Stimulated activated memory B cell treated with anti-CD40 and anti-IgM and Interleukin-4, amounts not matched to agents 10 μg/mL and 1 μg/mL and 100 μg/mL, for 72 hours (primary cell): ENCODE measurements around the gene EZH1.
A peak's percentile ranks its signal among the peaks of the same experiment; 100 is the strongest.

Source experiments
- ATAC-seq: fragments of 150-1000 bp; cut with Tn5 transposase; 2 replicates; pipeline ENCODE4 v1.10.0; 2021
- H3K27ac Mint-ChIP-seq: one replicate; pipeline ENCODE4 v1.8.0; 2022; ENCODE audit warnings: mild to moderate bottlenecking, mixed read lengths
- H3K27me3 Mint-ChIP-seq: one replicate; pipeline ENCODE4 v1.8.0; 2022; ENCODE audit warnings: mixed read lengths
- H3K36me3 Mint-ChIP-seq: one replicate; pipeline ENCODE4 v1.8.0; 2022; ENCODE audit warnings: mixed read lengths
- H3K4me1 Mint-ChIP-seq: one replicate; pipeline ENCODE4 v1.8.0; 2022; ENCODE audit warnings: mixed read lengths
- H3K4me3 Mint-ChIP-seq: one replicate; pipeline ENCODE4 v1.8.0; 2022; ENCODE audit warnings: mild to moderate bottlenecking, moderate library complexity, mixed read lengths
- H3K9me3 Mint-ChIP-seq: one replicate; pipeline ENCODE4 v1.8.0; 2022; ENCODE audit warnings: mixed read lengths

EZH1 gene

DNA sequence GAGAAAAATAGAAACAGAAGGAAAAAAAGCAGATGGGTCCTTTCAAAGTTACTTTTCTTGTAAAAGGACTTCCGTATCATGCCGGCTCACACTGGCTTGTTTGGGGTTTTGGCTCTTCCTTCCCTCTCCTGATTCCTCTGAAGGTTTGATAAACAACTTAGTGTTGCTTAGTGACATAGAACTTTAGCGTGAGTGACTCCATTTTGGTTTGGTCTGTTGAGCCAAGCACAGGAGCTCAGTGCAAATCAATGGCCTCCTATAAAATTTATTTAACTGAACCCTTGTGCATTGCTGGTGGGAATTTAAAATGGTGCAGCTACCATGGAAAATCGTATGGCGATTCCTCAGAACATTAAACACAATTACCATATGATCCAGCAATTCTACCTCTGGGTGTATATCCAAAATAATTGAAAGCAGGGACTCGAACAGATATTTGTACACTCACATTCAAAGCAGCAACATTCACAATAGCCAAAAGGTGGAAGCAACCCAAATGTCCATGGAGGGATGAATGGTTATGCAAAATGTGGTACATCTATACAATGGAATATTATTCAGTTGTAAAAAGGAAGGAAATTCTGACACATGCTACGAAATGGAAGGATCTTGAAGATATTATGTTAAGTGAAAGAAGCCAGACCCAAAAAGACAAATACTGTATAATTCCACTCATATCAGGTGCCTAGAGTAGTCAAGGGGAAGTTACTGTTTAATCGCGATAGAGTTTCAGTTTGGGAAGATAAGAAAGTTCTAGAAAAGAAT lies 86.8 kb downstream of the EZH1 start:
- ATAC-seq = no peak
- Mint-ChIP-seq H3K4me3 (peak overlapping the region; percentile 59), H3K36me3 (no peaks in the 10 kb centered on the region), H3K9me3 (peaks cover 2% of the 10 kb centered on the region), H3K27me3 (peaks cover 29% of the 10 kb centered on the region), H3K4me1 (peaks cover 42% of the 10 kb centered on the region), H3K27ac (peak overlapping the region; percentile 84)

GRCh38 chr17:42655528-42655927 lies 89.3 kb downstream of the EZH1 start:
- no peak for ATAC-seq
- Mint-ChIP-seq H3K9me3 (peaks cover 2% of the 10 kb centered on the region), H3K36me3 (no peaks in the 10 kb centered on the region), H3K4me1 (peaks cover 42% of the 10 kb centered on the region), H3K27ac (peak overlapping the region; percentile 28), H3K4me3 (no peak overlapping the region), H3K27me3 (peaks cover 31% of the 10 kb centered on the region)

GRCh38 chr17:42653179-42654124 lies 91.4 kb downstream of the EZH1 start:
- Mint-ChIP-seq H3K9me3 (peaks cover 2% of the 10 kb centered on the region), H3K27me3 (peaks cover 41% of the 10 kb centered on the region), H3K4me3 (peak overlapping the region; percentile 47), H3K27ac (no peak overlapping the region), H3K4me1 (peaks cover 29% of the 10 kb centered on the region), H3K36me3 (no peaks in the 10 kb centered on the region)
- ATAC-seq = no peak

DNA sequence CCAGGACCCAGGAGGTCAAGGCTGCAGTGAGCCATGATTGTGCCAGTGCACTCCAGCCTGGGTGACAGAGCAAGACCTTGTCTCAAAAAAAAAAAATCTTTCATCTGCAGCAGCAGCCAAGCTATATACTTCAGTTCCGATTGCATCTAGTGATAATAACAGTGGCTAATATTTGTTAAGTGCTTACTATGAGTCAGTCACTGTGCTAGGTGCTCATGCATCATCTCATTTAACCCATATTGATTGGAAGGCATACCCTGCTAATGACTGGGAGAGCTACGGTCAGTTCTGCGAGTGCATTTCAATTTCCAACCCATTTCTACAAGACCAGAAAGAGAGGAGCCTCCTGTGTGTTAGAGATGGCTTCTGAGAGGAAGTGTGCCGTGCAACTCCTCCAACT lies 93.4 kb downstream of the EZH1 start:
- H3K9me3 Mint-ChIP-seq = no peaks in the 10 kb centered on the region
- H3K4me3 Mint-ChIP-seq = no peak overlapping the region
- H3K36me3 Mint-ChIP-seq = no peaks in the 10 kb centered on the region
- H3K27me3 Mint-ChIP-seq = peaks cover 51% of the 10 kb centered on the region
- no peak overlapping the region for H3K27ac Mint-ChIP-seq
- ATAC-seq = no peak
- peaks cover 28% of the 10 kb centered on the region for H3K4me1 Mint-ChIP-seq
